RKO (cell line): ENCODE results near the gene WNT1.

Source experiments
- DNase-seq: peaks from one replicate; pipeline ENCODE4 v3.0.0-alpha.2; 2016; ENCODE audit warnings: low spot score

WNT1 gene

DNA sequence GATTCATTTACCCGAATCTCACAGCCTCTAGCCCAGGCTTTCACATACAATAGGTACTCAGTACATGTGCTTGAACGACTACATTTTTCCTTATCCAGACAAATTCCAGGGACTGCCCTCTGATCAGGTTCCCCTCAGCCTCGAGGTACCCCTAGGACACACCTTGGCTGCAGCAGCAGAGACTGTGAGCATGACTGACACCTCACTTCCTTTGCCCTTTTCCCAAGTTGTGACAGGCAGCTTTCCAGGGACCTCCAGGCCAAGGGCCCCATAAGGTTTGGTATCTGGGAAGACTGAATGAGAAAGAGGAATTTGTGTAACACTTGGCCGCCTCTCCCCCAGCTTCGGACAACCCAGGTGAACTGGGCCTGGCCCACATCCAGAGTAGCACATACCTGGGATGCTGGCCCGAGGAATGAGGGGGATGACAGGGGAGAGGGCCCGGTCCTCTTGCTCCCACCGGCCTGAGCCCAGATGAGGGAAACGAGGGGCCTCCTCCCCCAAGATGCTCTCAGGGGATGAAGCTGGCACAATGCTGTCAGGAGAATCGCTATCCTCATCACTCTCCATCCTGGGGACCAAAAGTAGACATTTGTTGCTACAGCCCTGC is 50.6 kb downstream of the WNT1 start:
- DNase-seq: no peak

DNA sequence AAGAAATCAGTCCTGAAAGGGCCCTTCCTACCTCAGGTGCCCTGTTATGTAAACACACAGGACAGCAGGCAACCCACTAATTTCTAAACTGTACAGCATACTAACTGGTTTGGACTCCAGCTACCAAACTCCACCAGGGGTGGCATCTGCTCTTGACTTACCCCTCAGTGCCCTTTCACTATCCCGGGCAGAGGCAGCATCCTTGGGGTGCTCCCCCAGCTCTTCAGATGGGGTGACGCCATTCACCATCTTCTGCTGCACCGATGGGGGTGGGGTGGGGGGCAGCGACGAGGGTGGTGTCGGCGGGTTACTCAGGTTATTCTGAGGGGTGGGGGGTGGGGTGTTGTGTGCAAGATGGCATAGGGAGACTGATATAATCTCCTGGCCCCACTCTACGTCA is 52.0 kb downstream of the WNT1 start:
- DNase-seq: no peak

DNA sequence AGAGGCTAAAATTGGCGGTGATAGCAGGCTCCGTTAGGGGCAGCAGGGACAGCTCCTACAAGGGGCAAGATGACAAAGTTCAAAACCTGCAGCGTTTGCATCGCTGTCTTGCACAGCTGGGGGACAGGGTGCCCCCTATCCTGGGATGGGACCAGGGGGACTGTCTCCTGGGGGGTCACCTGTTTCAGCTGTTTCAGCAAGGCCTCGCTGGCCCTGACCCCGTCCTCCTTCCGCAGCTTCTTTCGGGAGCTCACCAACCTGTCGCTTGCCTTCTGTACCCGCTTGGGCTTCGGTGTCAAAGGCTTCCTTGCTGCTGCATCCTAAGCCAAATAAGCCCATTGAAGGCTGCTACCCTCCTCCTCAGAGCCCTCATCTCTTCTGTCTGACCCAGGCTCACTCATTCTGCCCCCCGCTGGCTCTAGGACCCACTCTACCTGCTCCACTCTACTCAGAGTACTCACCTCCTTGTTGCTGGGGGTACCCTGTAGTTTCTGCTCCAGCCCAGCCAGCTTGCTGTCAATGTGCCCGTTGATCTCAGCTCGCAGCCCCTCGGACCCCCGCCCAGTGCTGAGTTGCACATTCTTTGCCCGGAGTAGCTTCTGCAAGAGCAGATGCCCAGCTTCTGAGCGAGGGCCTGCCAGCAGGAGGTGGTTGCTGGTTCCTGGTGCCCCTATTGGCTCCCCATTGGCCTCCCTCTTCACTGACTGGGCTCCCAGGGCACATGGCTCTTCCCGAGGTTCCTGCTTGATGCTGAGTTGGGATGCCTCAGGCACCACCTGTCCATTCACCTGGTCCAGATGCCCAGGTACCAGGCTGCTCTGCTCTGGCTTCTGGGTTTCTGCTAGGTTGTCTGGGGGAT is 52.8 kb downstream of the WNT1 start:
- no peak for DNase-seq

DNA sequence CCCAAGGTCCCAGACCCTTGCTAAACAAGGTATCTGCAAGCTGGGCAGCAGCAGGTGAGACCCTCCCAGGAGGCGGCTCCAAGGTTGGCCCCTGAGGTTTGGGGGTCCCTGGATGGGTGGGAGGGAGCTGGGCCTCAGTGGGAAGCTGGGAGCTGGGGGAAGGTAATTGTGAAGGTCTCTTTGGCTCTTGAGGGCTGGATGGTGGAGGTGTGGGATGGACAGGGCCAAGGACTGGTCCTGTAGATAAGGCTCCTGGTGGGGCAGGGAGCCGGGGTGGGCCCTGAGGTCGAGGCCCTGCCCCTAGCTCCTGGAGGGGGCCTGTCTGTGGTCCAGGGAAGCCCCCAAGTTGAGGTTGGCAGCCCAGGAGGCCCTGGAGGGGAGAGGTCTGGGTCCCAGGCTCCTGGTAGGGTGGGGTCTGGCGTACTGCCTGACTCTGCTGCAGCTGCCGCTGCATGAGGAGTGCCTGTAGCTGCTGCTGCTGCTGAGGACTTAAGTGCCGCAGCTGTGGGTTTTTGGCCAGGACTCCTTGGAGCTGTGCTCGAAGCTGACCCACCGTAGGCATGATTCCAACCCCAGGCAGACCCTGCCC is 53.5 kb downstream of the WNT1 start:
- DNase-seq: no peak
